Measurements from ENCODE around the gene ZFPM1.

DNA sequence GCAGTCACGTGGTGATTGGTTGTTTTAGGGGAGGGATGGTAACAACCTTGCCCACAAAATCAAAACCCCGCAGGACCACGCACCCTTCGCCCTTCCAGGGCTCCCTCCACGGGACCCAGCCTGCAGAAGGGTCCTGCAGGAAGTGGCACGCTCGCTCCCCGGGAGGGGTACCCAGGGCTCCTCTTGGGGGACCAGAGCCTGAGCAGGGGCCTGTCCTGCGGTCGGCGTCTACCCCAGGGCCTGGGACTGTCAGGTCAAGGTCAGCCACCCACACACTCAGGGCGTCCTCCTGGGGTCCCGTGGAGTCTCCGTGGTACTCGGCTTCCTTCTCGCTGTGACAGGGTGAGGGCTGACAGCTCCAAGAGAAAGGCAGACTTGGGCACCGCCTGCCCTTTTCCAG lies 36.4 kb upstream of the ZFPM1 start:
- TF ChIP-seq CTCF (conservative IDR thresholded peaks at IDR 0.05; ENCODE audit: low read length) (no peak), EZH2phosphoT487 (IDR thresholded peaks at IDR 0.05; ENCODE audit: borderline replicate concordance, low read depth, low read length) (no peak)

Data from OCI-LY7 (cell line).